NCI-H2227 treated with DMSO at 0.1 percent for 48 hours (cell line): ENCODE data around the gene ELL.

ENCODE experiments used
- DNase-seq: peaks from one replicate; lab custom pipeline; 2025; lab: John Stamatoyannopoulos, UW

Gene ELL

GRCh38 chr19:18504886-18505610, 16.8 kb downstream of the ELL start:
- DNase-seq: no peak

- DNase-seq: no peak
These were observed 17.6 kb downstream of the ELL start for GRCh38 chr19:18503971-18504885.

- no peak for DNase-seq
These were observed 18.4 kb downstream of the ELL start for GRCh38 chr19:18503337-18503970.

- no peak for DNase-seq
These were observed 19.1 kb downstream of the ELL start for GRCh38 chr19:18502638-18503294.

- no peak for DNase-seq
These were observed 19.6 kb downstream of the ELL start for GRCh38 chr19:18502246-18502637.

- no peak for DNase-seq
These were observed 20.0 kb downstream of the ELL start for GRCh38 chr19:18501832-18502231.

- no peak for DNase-seq
These were observed 20.5 kb downstream of the ELL start for GRCh38 chr19:18501351-18501750.

- no peak for DNase-seq
These were observed 21.1 kb downstream of the ELL start for GRCh38 chr19:18500799-18501198.

- no peak for DNase-seq
These were observed 21.5 kb downstream of the ELL start for GRCh38 chr19:18500376-18500775.

- no peak for DNase-seq
These were observed 22.7 kb downstream of the ELL start for GRCh38 chr19:18499055-18499775.

- no peak for DNase-seq
These were observed 25.0 kb downstream of the ELL start for GRCh38 chr19:18496980-18497256.

GRCh38 chr19:18496167-18496979, 25.5 kb downstream of the ELL start:
- no peak for DNase-seq

- DNase-seq: no peak
These were observed 26.5 kb downstream of the ELL start for GRCh38 chr19:18495204-18495911.

GRCh38 chr19:18494267-18494607, 27.6 kb downstream of the ELL start:
- no peak for DNase-seq

- no peak for DNase-seq
These were observed 28.2 kb downstream of the ELL start for GRCh38 chr19:18493440-18494266.

GRCh38 chr19:18491995-18492953, 29.6 kb downstream of the ELL start:
- DNase-seq: no peak

- no peak for DNase-seq
These were observed 31.1 kb downstream of the ELL start for GRCh38 chr19:18490728-18491127.

GRCh38 chr19:18489627-18490184, 32.2 kb downstream of the ELL start:
- no peak for DNase-seq
